ENCODE measurements around the gene RSU1.

RSU1 gene

GRCh38 chr10:16626697-16627096, 190.5 kb downstream of the RSU1 start:
- Histone ChIP-seq H3K4me1 (ENCODE audit: insufficient read depth, low read length, severe bottlenecking) (no peaks in the 10 kb centered on the region), H3K4me2 (ENCODE audit: low read length) (no peak overlapping the region), H3K9me3 (ENCODE audit: low read length) (no peaks in the 10 kb centered on the region), H3K9ac (ENCODE audit: low read length) (no peak overlapping the region), H3K27ac (ENCODE audit: low read depth, low read length, poor library complexity, severe bottlenecking) (no peak overlapping the region), H3K9me2 (ENCODE audit: low read depth, low read length) (no peaks in the 10 kb centered on the region), H2AFZ (ENCODE audit: low read length) (no peak overlapping the region), H3K4me3 (ENCODE audit: low read depth, low read length, poor library complexity, severe bottlenecking) (no peak overlapping the region), H3K79me2 (ENCODE audit: insufficient read depth, low read length) (no peaks in the 10 kb centered on the region), H4K20me1 (ENCODE audit: insufficient read depth, low read length) (no peaks in the 10 kb centered on the region), H3K36me3 (ENCODE audit: insufficient read depth, low read length) (no peaks in the 10 kb centered on the region), H3F3A (ENCODE audit: insufficient read depth, low read length) (no peaks in the 10 kb centered on the region), H3K27me3 (ENCODE audit: insufficient read depth, low read length) (no peaks in the 10 kb centered on the region)
- no peak for TF ChIP-seq EZH2 (IDR thresholded peaks at IDR 0.05; ENCODE audit: borderline replicate concordance, low read length)
- no peak for TF ChIP-seq CTCF (IDR thresholded peaks at IDR 0.05; ENCODE audit: low read length)

GRCh38 chr10:16612981-16613355, 204.3 kb downstream of the RSU1 start:
- no peaks in the 10 kb centered on the region for H3F3A ChIP-seq (ENCODE audit: insufficient read depth, low read length)
- H3K9me3 ChIP-seq (ENCODE audit: low read length), result 0 out of 2 replicates have a peak, but pooled peaks cover 3% of the 10 kb centered on the region
- H3K4me2 ChIP-seq (ENCODE audit: low read length), result no peak overlapping the region
- no peaks in the 10 kb centered on the region for H3K79me2 ChIP-seq (ENCODE audit: insufficient read depth, low read length)
- no peak overlapping the region for H2AFZ ChIP-seq (ENCODE audit: low read length)
- TF ChIP-seq CTCF (IDR thresholded peaks at IDR 0.05; ENCODE audit: low read length) (no peak), EZH2 (IDR thresholded peaks at IDR 0.05; ENCODE audit: borderline replicate concordance, low read length) (no peak)
- no peak overlapping the region for H3K9ac ChIP-seq (ENCODE audit: low read length)
- no peak overlapping the region for H3K27ac ChIP-seq (ENCODE audit: low read depth, low read length, poor library complexity, severe bottlenecking)
- no peaks in the 10 kb centered on the region for H3K4me1 ChIP-seq (ENCODE audit: insufficient read depth, low read length, severe bottlenecking)
- H3K4me3 ChIP-seq (ENCODE audit: low read depth, low read length, poor library complexity, severe bottlenecking), result no peak overlapping the region
- H3K27me3 ChIP-seq (ENCODE audit: insufficient read depth, low read length), result no peaks in the 10 kb centered on the region
- no peaks in the 10 kb centered on the region for H3K36me3 ChIP-seq (ENCODE audit: insufficient read depth, low read length)
- no peaks in the 10 kb centered on the region for H3K9me2 ChIP-seq (ENCODE audit: low read depth, low read length)
- no peaks in the 10 kb centered on the region for H4K20me1 ChIP-seq (ENCODE audit: insufficient read depth, low read length)

GRCh38 chr10:16612115-16612980, 204.9 kb downstream of the RSU1 start:
- Histone ChIP-seq H3K9ac (ENCODE audit: low read length) (no peak overlapping the region), H3K36me3 (ENCODE audit: insufficient read depth, low read length) (no peaks in the 10 kb centered on the region), H2AFZ (ENCODE audit: low read length) (no peak overlapping the region), H4K20me1 (ENCODE audit: insufficient read depth, low read length) (no peaks in the 10 kb centered on the region), H3K9me2 (ENCODE audit: low read depth, low read length) (no peaks in the 10 kb centered on the region), H3K27me3 (ENCODE audit: insufficient read depth, low read length) (no peaks in the 10 kb centered on the region), H3K9me3 (ENCODE audit: low read length) (0 out of 2 replicates have a peak, but pooled peaks cover 3% of the 10 kb centered on the region), H3K4me3 (ENCODE audit: low read depth, low read length, poor library complexity, severe bottlenecking) (no peak overlapping the region), H3K4me2 (ENCODE audit: low read length) (no peak overlapping the region), H3K4me1 (ENCODE audit: insufficient read depth, low read length, severe bottlenecking) (no peaks in the 10 kb centered on the region), H3F3A (ENCODE audit: insufficient read depth, low read length) (no peaks in the 10 kb centered on the region), H3K79me2 (ENCODE audit: insufficient read depth, low read length) (no peaks in the 10 kb centered on the region), H3K27ac (ENCODE audit: low read depth, low read length, poor library complexity, severe bottlenecking) (no peak overlapping the region)
- no peak for TF ChIP-seq EZH2 (IDR thresholded peaks at IDR 0.05; ENCODE audit: borderline replicate concordance, low read length)
- TF ChIP-seq CTCF (IDR thresholded peaks at IDR 0.05; ENCODE audit: low read length), result no peak

Measured in OCI-LY1 (cell line).